ENCODE measurements around the gene NUDT1. TPM values are rescaled to one million over a fixed set of nuclear protein-coding genes. Genes with fewer than 3 reads are reported as not detected.

NUDT1 gene
- total RNA-seq, 3 donors from 2014 or later (not counting 1 experiment from before 2014, with no cell fraction given), result 17.9 to 19.2 (median 18.2) TPM

DNA sequence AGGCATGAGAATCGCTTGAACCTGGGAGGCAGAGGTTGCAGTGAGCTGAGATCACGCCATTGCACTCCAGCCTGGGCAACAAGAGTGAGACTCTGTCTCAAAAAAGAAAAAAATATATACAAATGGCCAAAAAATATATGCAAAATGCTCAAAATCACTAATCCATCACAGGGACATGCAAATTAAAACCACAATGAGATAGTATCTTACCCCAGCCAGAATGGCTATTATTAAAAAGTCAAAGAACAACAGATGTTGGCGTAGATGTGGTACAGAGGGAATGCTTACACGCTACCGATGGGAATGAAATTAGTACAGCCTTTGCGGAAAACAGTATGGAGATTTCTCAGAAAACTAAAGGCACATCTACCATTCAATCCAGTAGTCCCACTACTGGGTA is 54.8 kb downstream of the NUDT1 start:
- H3K36me3 Mint-ChIP-seq, result no peaks in the 10 kb centered on the region
- no peak overlapping the region for H3K4me3 Mint-ChIP-seq
- ATAC-seq, result no peak
- Histone ChIP-seq H3K27ac (ENCODE audit: low read length) (no peak overlapping the region), H3K4me3 (ENCODE audit: low read length) (no peak overlapping the region), H3K27me3 (ENCODE audit: control insufficient read depth, insufficient read depth, low read length) (no peaks in the 10 kb centered on the region), H3K4me1 (ENCODE audit: control insufficient read depth, insufficient read depth, low read length) (peaks cover 20% of the 10 kb centered on the region), H3K9me3 (ENCODE audit: control insufficient read depth, insufficient read depth, low read length) (no peaks in the 10 kb centered on the region), H3K36me3 (ENCODE audit: control insufficient read depth, insufficient read depth, low read length) (no peaks in the 10 kb centered on the region)
- no peaks in the 10 kb centered on the region for H3K27me3 Mint-ChIP-seq (ENCODE audit: low read depth in 2 of 2)
- H3K27ac Mint-ChIP-seq, result no peak overlapping the region
- 91% methylated on average over 6 of the region's 6 CpGs for WGBS (ENCODE audit: insufficient coverage)
- H3K4me1 Mint-ChIP-seq, result peaks cover 18 to 28% of the 10 kb centered on the region in 2 donors
- no peaks in the 10 kb centered on the region for H3K9me3 Mint-ChIP-seq
- DNase-seq, result no peak
- TF ChIP-seq, protein P1, sequence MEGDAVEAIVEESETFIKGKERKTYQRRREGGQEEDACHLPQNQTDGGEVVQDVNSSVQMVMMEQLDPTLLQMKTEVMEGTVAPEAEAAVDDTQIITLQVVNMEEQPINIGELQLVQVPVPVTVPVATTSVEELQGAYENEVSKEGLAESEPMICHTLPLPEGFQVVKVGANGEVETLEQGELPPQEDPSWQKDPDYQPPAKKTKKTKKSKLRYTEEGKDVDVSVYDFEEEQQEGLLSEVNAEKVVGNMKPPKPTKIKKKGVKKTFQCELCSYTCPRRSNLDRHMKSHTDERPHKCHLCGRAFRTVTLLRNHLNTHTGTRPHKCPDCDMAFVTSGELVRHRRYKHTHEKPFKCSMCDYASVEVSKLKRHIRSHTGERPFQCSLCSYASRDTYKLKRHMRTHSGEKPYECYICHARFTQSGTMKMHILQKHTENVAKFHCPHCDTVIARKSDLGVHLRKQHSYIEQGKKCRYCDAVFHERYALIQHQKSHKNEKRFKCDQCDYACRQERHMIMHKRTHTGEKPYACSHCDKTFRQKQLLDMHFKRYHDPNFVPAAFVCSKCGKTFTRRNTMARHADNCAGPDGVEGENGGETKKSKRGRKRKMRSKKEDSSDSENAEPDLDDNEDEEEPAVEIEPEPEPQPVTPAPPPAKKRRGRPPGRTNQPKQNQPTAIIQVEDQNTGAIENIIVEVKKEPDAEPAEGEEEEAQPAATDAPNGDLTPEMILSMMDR (IDR thresholded peaks at IDR 0.05), result no peak
- intact Hi-C loops (cut with micrococcal nuclease), result no loop called here

DNA sequence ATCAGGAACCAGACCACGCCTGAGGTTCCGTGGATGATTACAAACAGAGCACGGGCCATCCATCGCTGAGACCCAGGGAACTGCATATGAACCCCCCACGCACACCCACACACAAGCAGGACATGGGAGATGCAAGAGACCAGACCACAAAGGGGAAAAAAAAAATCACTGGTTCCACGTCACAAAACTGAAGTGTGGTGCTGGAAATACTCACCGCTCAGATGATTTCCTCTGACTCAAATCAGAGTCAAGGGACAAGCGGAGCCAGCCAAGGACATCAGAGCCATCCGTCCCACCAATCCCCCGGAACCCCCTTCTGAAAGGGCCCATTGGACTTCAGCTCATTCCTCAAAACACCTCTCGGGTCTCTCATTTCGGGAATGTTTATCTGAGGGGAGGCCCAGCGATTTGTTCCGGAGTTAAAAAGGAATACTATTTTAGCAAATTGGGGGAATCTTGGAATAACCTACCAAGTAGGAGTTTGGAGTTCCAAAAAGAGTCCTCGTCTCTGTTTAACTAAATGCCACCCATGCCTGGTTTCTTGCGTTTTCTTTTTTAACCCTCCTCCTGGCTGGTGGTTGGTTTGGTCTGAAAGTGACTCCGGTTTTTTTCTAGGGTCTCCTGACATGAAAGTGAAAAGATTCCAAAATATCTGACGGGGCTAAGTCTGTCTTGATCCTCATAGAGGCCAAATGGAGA is 57.3 kb downstream of the NUDT1 start:
- Mint-ChIP-seq H3K27me3 (ENCODE audit: low read depth in 2 of 2) (no peaks in the 10 kb centered on the region), H3K27ac (peak overlapping the region in 1 of 2 donors; percentile 63), H3K4me1 (peaks cover 17 to 27% of the 10 kb centered on the region in 2 donors), H3K36me3 (no peaks in the 10 kb centered on the region), H3K4me3 (peak overlapping the region; percentile 21), H3K9me3 (no peaks in the 10 kb centered on the region)
- 65% methylated on average over 18 of the region's 18 CpGs for WGBS (ENCODE audit: insufficient coverage)
- H3K27ac ChIP-seq (ENCODE audit: low read length), result peak overlapping the region; percentile 54
- TF ChIP-seq, protein P1 (IDR thresholded peaks at IDR 0.05), result no peak
- ATAC-seq (peak in 2 of 3 donors; percentile 18 to 62), DNase-seq (no peak)
- intact Hi-C loops (cut with micrococcal nuclease), result no loop called here
- peaks cover 20% of the 10 kb centered on the region for H3K4me1 ChIP-seq (ENCODE audit: control insufficient read depth, insufficient read depth, low read length)
- no peaks in the 10 kb centered on the region for H3K36me3 ChIP-seq (ENCODE audit: control insufficient read depth, insufficient read depth, low read length)
- no peaks in the 10 kb centered on the region for H3K27me3 ChIP-seq (ENCODE audit: control insufficient read depth, insufficient read depth, low read length)
- no peaks in the 10 kb centered on the region for H3K9me3 ChIP-seq (ENCODE audit: control insufficient read depth, insufficient read depth, low read length)
- no peak overlapping the region for H3K4me3 ChIP-seq (ENCODE audit: low read length)

DNA sequence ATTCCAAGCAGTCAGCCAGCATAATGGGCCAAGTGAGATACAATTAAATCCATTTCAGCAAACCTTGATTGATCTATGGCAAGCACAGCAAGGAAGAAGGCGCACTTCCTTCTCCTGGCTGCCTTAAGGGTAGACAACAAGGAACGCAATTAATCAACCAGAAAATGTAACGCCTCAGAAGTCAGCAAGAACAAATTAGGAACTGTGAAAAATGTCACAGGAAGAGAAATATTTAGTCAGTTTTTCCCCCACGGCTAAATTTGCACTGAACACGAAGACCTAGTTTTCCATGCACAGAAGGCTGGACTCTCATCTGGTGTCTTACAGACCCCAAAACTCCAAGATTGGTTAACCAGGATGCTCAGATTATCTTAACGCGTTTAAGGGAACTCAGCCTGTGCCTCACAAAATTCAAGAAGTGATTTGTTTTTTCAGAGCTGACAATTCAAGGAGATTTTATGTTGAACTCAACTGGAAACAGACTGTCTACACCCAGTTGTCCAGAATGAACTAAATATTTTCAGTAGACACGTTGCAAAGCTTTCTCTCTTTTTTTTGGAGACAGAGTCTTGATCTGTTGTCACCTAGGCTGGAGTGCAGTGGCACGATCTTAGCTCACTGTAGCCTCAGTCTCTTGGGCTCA is 58.0 kb downstream of the NUDT1 start:
- no peaks in the 10 kb centered on the region for H3K27me3 Mint-ChIP-seq (ENCODE audit: low read depth in 2 of 2)
- H3K27ac Mint-ChIP-seq, result peak overlapping the region in 1 of 2 donors; percentile 63
- TF ChIP-seq, protein P1 (IDR thresholded peaks at IDR 0.05), result no peak
- no peaks in the 10 kb centered on the region for H3K36me3 Mint-ChIP-seq
- DNase-seq (no peak), ATAC-seq (peak; percentile 43 to 74 (median 55))
- H3K9me3 Mint-ChIP-seq, result no peaks in the 10 kb centered on the region
- no peak overlapping the region for H3K4me3 ChIP-seq (ENCODE audit: low read length)
- H3K27ac ChIP-seq (ENCODE audit: low read length), result peak overlapping the region; percentile 54
- intact Hi-C loops (cut with micrococcal nuclease), result no loop called here
- 17% methylated on average over 9 of the region's 9 CpGs for WGBS (ENCODE audit: insufficient coverage)
- H3K4me1 Mint-ChIP-seq, result peaks cover 17 to 27% of the 10 kb centered on the region in 2 donors
- H3K36me3 ChIP-seq (ENCODE audit: control insufficient read depth, insufficient read depth, low read length), result no peaks in the 10 kb centered on the region
- H3K4me1 ChIP-seq (ENCODE audit: control insufficient read depth, insufficient read depth, low read length), result peaks cover 20% of the 10 kb centered on the region
- H3K4me3 Mint-ChIP-seq, result peak overlapping the region; percentile 9
- H3K27me3 ChIP-seq (ENCODE audit: control insufficient read depth, insufficient read depth, low read length), result no peaks in the 10 kb centered on the region
- no peaks in the 10 kb centered on the region for H3K9me3 ChIP-seq (ENCODE audit: control insufficient read depth, insufficient read depth, low read length)

Other genes with a start within 250 kb of the NUDT1 start
- 10 to 100 TPM; 53.6 to 81.2 (median 77.4) TPM for gene MAD1L1, start 9.3 kb upstream of the NUDT1 start, total RNA-seq
- 10 to 100 TPM in 2 of 3 donors, 1 to 10 TPM in 1; 7.9 to 12.0 (median 10.0) TPM for gene MRM2, start within 50 bp of the NUDT1 start, total RNA-seq
- gene SNX8, start 72.2 kb downstream of the NUDT1 start, total RNA-seq, result 10 to 100 TPM in 2 of 3 donors, 1 to 10 TPM in 1; 8.3 to 15.7 (median 12.6) TPM
- 100 to 1,000 TPM; 194 to 219 (median 197) TPM for gene EIF3B, start 112.6 kb downstream of the NUDT1 start, total RNA-seq
- 100 to 1,000 TPM; 102 to 159 (median 124) TPM for gene CHST12, start 161.4 kb downstream of the NUDT1 start, total RNA-seq
- gene GRIFIN, start 234.2 kb downstream of the NUDT1 start, total RNA-seq, result not detected

Data from natural killer cell (primary cell).